DOHH2 (cell line): ENCODE measurements around the gene RARA.
A peak's percentile ranks its signal among the peaks of the same experiment; 100 is the strongest.

ENCODE experiments used
- CTCF ChIP-seq: fragments of 200-600 bp; sonication (generic); IDR thresholded peaks from one replicate; pipeline ENCODE4 v1.5.1; 2014; ENCODE audit warnings: antibody characterized with exemption, mild to moderate bottlenecking, low read depth, low read length; ENCODE audit not compliant: poor library complexity, severe bottlenecking
- EZH2phosphoT487 ChIP-seq: fragments of 200-600 bp; sonication (generic); IDR thresholded peaks from 2 replicates; pipeline ENCODE4 v1.6.1; 2017; ENCODE audit warnings: borderline replicate concordance, mild to moderate bottlenecking, antibody characterized with exemption, low read length, moderate library complexity, mixed read lengths

GRCh38 chr17:40301315-40301714 lies 7.7 kb upstream of the RARA start:
- peak; percentile 19 for TF ChIP-seq CTCF
- TF ChIP-seq EZH2phosphoT487 = no peak
